ENCODE results near the gene WDR41. TPM values are rescaled to one million over a fixed set of nuclear protein-coding genes. Genes with fewer than 3 reads are reported as not detected.
A peak's percentile ranks its signal among the peaks of the same experiment; 100 is the strongest.
"Not testable (repeated sequence)": the region's sequence is repeated elsewhere in the genome, so short reads cannot be mapped to it uniquely, and the experiment has no call there.

WDR41 gene
- total RNA-seq, 2 experiments from 2014 or later: 33.0 to 41.0 TPM

DNA sequence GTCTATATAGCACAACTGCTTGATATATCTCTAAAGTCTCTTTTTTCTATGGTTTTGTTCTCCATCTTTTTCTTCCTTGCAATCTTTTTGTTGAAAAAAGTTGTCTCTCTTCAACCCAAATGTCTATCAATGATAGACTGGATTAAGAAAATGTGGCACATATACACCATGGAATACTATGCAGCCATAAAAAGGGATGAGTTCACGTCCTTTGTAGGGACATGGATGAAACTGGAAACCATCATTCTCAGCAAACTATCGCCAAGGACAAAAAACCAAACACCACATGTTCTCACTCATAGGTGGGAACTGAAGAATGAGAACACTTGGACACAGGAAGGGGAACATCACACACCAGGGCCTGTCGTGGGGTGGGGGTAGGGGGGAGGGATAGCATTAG lies 23.2 kb downstream of the WDR41 start:
- not testable (repeated sequence) for DNase-seq, H3K4me3 Mint-ChIP-seq, H3K4me1 Mint-ChIP-seq, H3K27me3 Mint-ChIP-seq, H3K27ac Mint-ChIP-seq
- peaks cover 50% of the 10 kb centered on the region for H3K36me3 Mint-ChIP-seq
- H3K9me3 Mint-ChIP-seq: peaks cover 31% of the 10 kb centered on the region

DNA sequence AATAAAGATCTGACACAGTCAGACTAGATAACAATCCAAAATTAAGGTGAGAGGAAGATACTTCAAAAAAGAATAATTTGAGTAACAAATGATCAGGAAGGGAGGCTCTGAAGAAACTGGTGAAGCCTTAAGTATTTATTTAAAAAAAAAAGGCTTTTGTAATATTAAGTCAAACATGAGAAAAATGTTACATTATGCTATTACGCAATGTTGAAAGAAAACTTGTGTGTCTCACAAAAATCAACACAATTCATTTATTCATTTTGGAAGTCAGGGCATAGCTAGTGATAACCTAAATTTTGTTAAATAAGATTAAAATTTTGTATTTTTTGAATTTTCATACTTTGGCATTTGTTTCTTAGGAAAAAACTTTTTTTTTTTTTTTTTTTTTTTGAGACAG lies 28.2 kb downstream of the WDR41 start:
- H3K36me3 Mint-ChIP-seq: peaks cover 9% of the 10 kb centered on the region
- no peak for DNase-seq
- no peak overlapping the region for H3K4me3 Mint-ChIP-seq
- peaks cover 9% of the 10 kb centered on the region for H3K4me1 Mint-ChIP-seq
- H3K27ac Mint-ChIP-seq: no peak overlapping the region
- H3K27me3 Mint-ChIP-seq: no peaks in the 10 kb centered on the region
- peaks cover 3% of the 10 kb centered on the region for H3K9me3 Mint-ChIP-seq

DNA sequence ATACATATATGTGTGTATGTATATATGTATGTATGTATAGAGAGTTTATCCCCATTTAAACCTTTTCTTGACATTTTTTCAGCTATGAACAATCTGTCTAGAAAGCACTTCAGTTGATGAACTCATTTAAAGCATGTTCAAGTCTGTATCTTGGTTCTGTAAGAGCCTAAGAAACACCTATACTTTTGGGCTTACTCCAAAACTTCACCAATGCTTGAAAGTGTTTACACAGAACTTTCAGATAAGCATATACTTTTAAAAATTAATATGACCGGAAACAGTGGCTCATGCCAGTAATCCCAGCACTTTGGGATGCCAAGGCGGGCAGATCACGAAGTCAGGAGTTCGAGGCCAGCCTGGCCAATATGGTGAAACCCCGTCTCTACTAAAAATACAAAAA lies 30.8 kb downstream of the WDR41 start:
- no peak for DNase-seq
- H3K36me3 Mint-ChIP-seq: no peaks in the 10 kb centered on the region
- H3K27me3 Mint-ChIP-seq: no peaks in the 10 kb centered on the region
- no peak overlapping the region for H3K4me3 Mint-ChIP-seq
- no peak overlapping the region for H3K27ac Mint-ChIP-seq
- H3K4me1 Mint-ChIP-seq: peaks cover 5% of the 10 kb centered on the region
- no peaks in the 10 kb centered on the region for H3K9me3 Mint-ChIP-seq

DNA sequence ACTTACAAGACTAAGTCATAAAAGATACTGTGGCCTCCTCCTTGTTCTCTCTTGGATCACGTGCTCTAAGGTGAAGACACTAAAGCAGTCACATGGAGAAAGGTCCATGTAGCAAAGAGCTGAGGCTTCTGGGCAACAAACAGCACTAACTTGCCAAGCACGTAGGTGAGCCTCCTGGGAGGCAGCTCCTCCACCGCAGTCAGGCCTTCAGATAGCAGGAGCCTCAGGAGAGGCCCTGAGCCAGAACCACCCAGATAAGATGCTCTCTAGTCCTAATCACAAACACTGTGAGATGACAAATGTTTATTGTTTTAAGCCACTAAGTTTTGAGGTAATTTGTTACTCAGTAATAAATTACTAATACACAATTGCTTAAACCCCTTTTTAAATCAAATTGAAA lies 38.0 kb downstream of the WDR41 start:
- Mint-ChIP-seq H3K9me3 (no peaks in the 10 kb centered on the region), H3K4me1 (peaks cover 2% of the 10 kb centered on the region)

DNA sequence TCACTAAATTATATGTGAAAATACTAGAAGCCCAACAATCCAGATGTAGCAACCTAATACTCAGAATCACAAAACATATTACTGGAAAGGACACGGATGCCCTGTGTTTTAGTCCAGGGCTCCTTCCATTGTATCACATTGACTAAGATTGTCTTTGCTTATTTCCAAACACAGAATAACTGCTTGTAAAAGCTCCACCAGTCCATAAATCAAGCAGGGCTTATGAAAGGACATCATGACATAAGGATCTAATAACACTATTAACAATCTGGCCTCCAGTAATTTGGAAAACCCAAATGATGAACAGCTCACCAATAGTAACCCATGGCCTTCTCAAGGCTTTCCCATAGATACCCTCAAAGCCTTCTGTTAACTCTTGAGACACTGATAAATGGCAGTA lies 39.8 kb downstream of the WDR41 start:
- peaks cover 2% of the 10 kb centered on the region for H3K9me3 Mint-ChIP-seq
- H3K36me3 Mint-ChIP-seq: peaks cover 27% of the 10 kb centered on the region
- H3K4me1 Mint-ChIP-seq: peaks cover 2% of the 10 kb centered on the region
- H3K4me3 Mint-ChIP-seq: no peak overlapping the region
- no peak overlapping the region for H3K27ac Mint-ChIP-seq
- DNase-seq: no peak
- H3K27me3 Mint-ChIP-seq: no peaks in the 10 kb centered on the region

More for the DNA sequence above, 38.0 kb downstream of the WDR41 start:
- no peak for DNase-seq
- Mint-ChIP-seq H3K27me3 (no peaks in the 10 kb centered on the region), H3K36me3 (peaks cover 13% of the 10 kb centered on the region), H3K4me3 (no peak overlapping the region), H3K27ac (no peak overlapping the region)

DNA sequence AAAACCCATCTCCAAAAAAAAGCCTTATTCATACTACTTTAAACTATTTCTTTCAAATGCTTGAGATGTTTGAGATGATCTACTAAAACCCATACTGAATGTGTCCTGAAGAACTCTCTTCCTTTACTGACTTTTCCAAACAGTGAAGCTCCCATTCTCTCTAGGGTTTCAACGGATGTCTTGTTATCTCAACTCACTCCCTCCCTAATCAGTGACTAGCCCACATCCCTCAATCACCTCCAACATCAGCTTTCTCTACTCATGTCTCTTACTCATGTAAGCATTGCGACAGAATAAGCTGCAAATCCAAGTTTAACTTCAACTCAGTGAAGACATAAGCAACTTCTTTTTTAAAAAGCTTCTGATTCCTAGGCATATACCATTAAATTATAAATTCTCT lies 42.1 kb downstream of the WDR41 start:
- Mint-ChIP-seq H3K27ac (no peak overlapping the region), H3K36me3 (peaks cover 44% of the 10 kb centered on the region), H3K27me3 (no peaks in the 10 kb centered on the region), H3K4me1 (peaks cover 4% of the 10 kb centered on the region), H3K4me3 (no peak overlapping the region), H3K9me3 (peaks cover 3% of the 10 kb centered on the region)
- DNase-seq: no peak

DNA sequence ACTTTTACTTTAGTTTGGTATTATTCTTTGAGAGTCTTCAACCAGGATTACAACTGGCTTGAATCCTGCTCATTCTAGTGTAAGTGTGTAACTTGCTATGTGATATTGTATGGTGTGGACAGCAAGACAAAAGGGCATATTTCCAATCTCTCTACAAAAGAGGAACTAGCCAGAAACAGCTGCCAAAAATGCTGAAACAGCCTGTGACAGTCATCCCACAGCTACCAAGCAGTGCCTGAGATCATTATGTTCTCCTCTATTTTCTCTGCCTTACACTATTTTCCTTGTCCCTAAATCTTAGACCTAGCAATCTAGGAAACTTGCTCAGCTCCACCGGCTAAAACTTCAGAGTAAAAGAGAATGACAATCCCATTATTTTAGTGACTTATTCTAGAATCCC lies 42.8 kb downstream of the WDR41 start:
- Mint-ChIP-seq H3K4me3 (no peak overlapping the region), H3K4me1 (peaks cover 4% of the 10 kb centered on the region), H3K9me3 (peaks cover 3% of the 10 kb centered on the region), H3K27ac (no peak overlapping the region), H3K36me3 (peaks cover 47% of the 10 kb centered on the region), H3K27me3 (no peaks in the 10 kb centered on the region)
- DNase-seq: no peak

DNA sequence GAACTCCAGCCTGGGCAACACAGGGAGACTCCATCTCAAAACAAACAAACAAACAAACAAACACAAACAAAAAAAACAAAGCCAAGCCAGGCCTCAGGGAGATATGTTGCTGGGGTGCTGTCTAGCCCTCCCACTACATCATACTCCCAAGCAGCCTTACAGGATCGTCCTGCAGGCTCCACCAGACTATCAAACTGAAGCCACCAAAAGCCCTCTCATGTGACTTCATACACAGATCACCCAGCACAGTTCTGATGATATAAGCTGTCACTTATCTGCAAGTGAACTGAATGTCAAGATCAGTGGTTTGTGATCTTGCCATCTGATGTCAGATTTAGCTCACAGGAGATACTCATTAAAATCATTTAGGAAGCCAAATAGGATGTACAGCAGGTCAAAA lies 43.3 kb downstream of the WDR41 start:
- Mint-ChIP-seq H3K4me3 (no peak overlapping the region), H3K36me3 (peaks cover 47% of the 10 kb centered on the region)
- DNase-seq: no peak

DNA sequence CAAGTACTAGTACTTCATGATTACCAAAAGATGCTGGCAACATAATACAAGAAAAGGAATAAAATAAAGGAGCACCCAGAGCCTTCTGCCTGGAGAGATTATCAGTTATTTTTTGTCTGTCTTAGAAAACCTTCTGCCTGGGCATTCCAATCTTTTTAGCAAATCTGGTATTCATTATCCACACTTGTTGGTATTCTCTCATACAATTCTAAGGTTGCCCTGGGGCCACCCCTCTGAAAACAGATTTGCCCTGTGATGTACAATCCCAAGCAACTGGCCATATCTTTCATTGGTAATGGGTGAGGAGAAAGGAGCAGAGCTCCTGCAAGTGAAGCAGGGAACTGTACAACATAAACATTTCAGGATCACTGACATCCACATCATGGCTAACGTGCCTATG lies 47.8 kb downstream of the WDR41 start:
- Mint-ChIP-seq H3K36me3 (peaks cover 41% of the 10 kb centered on the region), H3K4me3 (no peak overlapping the region), H3K9me3 (peaks cover 3% of the 10 kb centered on the region), H3K27me3 (no peaks in the 10 kb centered on the region), H3K4me1 (peaks cover 2% of the 10 kb centered on the region), H3K27ac (no peak overlapping the region)
- DNase-seq: no peak

More for the DNA sequence above, 43.3 kb downstream of the WDR41 start:
- no peak overlapping the region for H3K27ac Mint-ChIP-seq
- H3K27me3 Mint-ChIP-seq: no peaks in the 10 kb centered on the region
- H3K4me1 Mint-ChIP-seq: peaks cover 4% of the 10 kb centered on the region
- peaks cover 3% of the 10 kb centered on the region for H3K9me3 Mint-ChIP-seq

DNA sequence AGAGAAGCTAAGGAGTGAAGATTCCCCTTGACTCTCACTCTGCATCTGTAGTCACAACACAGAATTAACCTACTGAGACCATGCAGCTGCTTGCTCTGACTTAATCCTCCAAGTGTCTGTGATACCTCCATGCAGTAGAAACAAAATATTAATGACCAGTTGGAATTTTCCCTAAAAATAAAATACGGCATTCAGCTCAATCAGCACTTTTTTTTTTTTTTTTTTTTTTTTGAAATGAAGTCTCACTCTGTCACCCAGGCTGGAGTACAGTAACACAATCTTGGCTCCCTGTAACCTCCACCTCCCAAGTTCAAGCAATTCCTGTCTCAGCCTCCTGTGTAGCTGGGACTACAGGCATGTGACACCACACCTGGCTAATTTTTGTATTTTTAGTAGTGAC lies 48.4 kb downstream of the WDR41 start:
- Mint-ChIP-seq H3K36me3 (peaks cover 35% of the 10 kb centered on the region), H3K27ac (no peak overlapping the region), H3K27me3 (no peaks in the 10 kb centered on the region), H3K4me1 (peaks cover 2% of the 10 kb centered on the region), H3K4me3 (no peak overlapping the region), H3K9me3 (peaks cover 3% of the 10 kb centered on the region)
- DNase-seq: no peak

DNA sequence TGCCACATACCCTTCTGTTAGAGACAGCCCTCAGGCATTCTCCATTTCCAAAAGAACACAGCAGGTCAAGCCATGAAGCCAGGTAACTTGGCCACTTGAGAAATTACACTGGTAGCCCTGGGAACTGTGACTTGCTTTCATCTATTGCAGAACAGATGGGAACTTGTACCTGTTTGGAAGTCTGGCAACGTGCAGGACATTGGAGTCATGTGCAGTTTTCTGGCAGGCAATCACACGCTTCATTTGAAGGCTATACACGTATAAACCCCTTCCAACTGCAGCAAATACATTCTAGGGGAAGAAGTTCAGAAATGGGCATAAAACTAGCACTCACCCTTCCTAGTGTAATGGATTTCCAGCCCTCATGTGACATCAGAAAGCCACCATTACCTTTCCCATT lies 54.0 kb downstream of the WDR41 start:
- Mint-ChIP-seq H3K4me3 (no peak overlapping the region), H3K9me3 (no peaks in the 10 kb centered on the region), H3K36me3 (peaks cover 16% of the 10 kb centered on the region), H3K4me1 (no peaks in the 10 kb centered on the region), H3K27me3 (no peaks in the 10 kb centered on the region), H3K27ac (no peak overlapping the region)
- DNase-seq: no peak

DNA sequence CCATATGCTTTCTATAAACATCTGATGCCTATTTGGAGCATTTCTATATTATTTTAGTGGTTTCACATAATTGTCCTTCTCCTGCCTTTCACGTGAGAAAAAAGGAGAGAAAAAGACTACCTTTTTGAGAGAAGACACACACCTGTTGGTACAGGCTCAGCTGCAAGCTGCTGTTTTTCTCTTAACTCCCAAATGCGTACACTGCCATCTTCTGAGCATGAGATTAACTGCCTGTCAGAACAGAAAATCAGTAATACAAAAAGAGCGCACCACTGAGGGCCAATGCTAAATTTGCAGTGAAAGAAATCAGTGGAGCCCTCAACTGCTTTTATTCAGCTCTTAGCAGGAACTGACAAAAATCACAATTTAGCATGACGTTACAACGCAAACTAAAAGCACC lies 54.9 kb downstream of the WDR41 start:
- Mint-ChIP-seq H3K9me3 (no peaks in the 10 kb centered on the region), H3K4me3 (no peak overlapping the region), H3K36me3 (peaks cover 22% of the 10 kb centered on the region), H3K27me3 (no peaks in the 10 kb centered on the region), H3K4me1 (no peaks in the 10 kb centered on the region), H3K27ac (no peak overlapping the region)
- no peak for DNase-seq

DNA sequence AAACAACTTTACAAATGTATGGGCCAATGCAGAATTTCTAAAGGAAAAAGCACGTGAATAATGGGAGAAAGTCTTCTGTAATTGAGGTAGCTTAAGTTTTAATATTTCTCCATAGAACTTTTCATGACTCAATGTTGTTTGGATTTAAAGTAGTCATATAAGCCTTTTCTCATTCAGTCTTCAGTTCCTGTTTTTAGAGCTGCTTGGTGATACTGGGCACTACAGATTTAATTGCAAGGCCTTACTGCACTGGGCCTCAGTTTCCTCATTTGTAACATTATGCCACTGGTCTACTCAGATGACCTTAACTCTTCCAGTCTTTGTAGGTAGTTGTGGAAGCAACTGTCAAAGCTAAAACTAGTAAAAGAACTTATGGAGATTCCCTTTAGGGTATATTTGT lies 60.4 kb downstream of the WDR41 start:
- Mint-ChIP-seq H3K36me3 (peaks cover 20% of the 10 kb centered on the region), H3K27ac (peak overlapping the region; percentile 31), H3K27me3 (no peaks in the 10 kb centered on the region), H3K4me3 (no peak overlapping the region), H3K9me3 (no peaks in the 10 kb centered on the region), H3K4me1 (peaks cover 9% of the 10 kb centered on the region)
- DNase-seq: no peak

DNA sequence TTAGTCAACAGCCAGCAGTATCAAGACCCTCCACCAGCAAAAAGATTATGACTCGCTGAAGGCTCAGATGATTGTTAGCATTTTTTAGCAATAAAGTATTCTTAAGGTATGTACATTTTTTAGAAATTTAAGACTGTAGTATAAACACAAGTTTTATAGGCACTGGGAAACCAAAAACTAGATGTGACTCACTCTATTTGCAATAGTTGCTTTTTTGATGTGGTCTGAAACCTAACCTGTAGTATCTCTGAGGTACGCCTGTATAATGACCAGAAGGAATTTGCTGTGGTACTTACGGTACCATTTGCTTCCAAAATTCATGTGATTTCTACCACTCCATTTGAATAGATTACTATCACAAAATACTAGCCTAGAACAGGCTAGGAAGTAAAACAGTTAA lies 60.8 kb downstream of the WDR41 start:
- no peak for DNase-seq
- Mint-ChIP-seq H3K4me1 (peaks cover 9% of the 10 kb centered on the region), H3K27me3 (no peaks in the 10 kb centered on the region), H3K9me3 (no peaks in the 10 kb centered on the region), H3K4me3 (no peak overlapping the region), H3K27ac (peak overlapping the region; percentile 31), H3K36me3 (peaks cover 20% of the 10 kb centered on the region)

DNA sequence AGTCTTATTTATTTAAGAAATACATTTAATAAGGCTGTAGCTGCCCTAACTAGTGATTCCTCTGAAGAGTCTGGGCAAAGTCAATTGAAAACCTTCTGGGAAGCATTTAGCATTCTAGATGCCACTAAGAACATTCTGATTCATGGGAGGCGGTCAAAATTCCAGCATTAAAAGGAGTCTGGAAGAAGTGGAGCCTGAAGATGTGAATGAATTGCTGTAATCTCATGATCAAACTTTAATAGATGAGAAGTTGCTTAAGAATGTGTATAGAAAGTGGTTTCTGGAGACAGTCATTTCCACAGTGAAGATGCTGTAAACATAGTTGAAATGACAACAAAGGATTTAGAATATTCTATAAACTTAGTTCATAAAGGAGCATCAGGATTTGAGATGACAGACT lies 61.4 kb downstream of the WDR41 start:
- Mint-ChIP-seq H3K9me3 (no peaks in the 10 kb centered on the region), H3K27me3 (no peaks in the 10 kb centered on the region), H3K4me1 (peaks cover 9% of the 10 kb centered on the region), H3K4me3 (no peak overlapping the region), H3K36me3 (peaks cover 20% of the 10 kb centered on the region), H3K27ac (no peak overlapping the region)
- DNase-seq: no peak

DNA sequence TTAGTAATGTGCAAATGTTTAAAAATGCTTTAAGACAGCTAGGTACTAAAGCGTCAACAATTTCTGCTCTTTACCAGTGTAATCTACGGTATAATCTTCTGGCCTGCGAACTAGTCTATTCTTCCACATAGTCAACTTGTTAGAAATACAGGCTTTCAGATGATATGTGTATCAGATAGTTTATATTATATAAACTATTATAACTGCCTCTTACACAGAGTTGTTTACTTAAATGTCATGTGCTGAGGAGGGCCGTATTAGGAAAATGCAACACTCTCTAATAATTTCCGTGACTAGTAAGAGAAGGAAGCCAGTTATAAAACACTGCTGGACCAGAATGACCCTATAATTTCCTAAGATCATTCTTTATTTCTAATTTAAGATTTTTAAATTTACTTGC lies 63.6 kb downstream of the WDR41 start:
- peaks cover 19% of the 10 kb centered on the region for H3K36me3 Mint-ChIP-seq
- no peak for DNase-seq
- H3K27me3 Mint-ChIP-seq: no peaks in the 10 kb centered on the region
- H3K27ac Mint-ChIP-seq: no peak overlapping the region
- H3K4me1 Mint-ChIP-seq: peaks cover 9% of the 10 kb centered on the region
- no peak overlapping the region for H3K4me3 Mint-ChIP-seq
- no peaks in the 10 kb centered on the region for H3K9me3 Mint-ChIP-seq

DNA sequence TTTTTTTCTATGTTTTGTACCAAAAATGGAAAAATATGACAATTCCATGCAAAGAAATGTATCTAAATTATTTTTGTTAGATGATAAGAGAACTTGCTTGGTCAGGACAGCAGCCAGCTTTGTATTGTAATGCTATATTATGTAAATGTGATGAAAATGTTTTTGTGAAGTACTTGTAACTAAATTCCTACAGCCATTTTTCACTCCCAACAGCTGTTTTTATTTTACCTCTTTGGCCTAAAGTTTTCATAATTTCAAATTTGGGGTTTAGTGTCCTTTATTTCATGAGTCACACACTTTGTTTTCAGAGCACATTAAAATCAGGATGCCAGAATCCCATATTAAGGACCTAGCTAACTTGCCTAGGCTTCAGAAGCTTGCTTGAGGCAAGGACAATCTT lies 64.1 kb downstream of the WDR41 start:
- H3K27me3 Mint-ChIP-seq: no peaks in the 10 kb centered on the region

More for the DNA sequence above, 64.1 kb downstream of the WDR41 start:
- H3K4me3 Mint-ChIP-seq: no peak overlapping the region
- H3K36me3 Mint-ChIP-seq: peaks cover 18% of the 10 kb centered on the region
- H3K27ac Mint-ChIP-seq: no peak overlapping the region
- peaks cover 9% of the 10 kb centered on the region for H3K4me1 Mint-ChIP-seq
- H3K9me3 Mint-ChIP-seq: no peaks in the 10 kb centered on the region
- DNase-seq: no peak

All from activated naive CD8-positive, alpha-beta T cell treated with anti-CD3 and anti-CD28 coated beads for 36 hours (primary cell).